HepG2 (cell line): ENCODE results near the gene LPO. TPM values are rescaled to one million over a fixed set of nuclear protein-coding genes. Genes with fewer than 3 reads are reported as not detected.

Source experiments
- ARNT2 ChIP-seq: sonication (generic); formaldehyde crosslinking; IDR thresholded peaks from 2 replicates; pipeline ENCODE4 v1.8.0; 2022; ENCODE audit warnings: mild to moderate bottlenecking, low read depth, missing genetic modification reagents, moderate library complexity
- MED8 ChIP-seq: sonication (generic); formaldehyde crosslinking; IDR thresholded peaks from 2 replicates; pipeline ENCODE4 v1.8.1; 2023; ENCODE audit warnings: mild to moderate bottlenecking, missing genetic modification reagents; ENCODE audit not compliant: insufficient replicate concordance
- MTF2 ChIP-seq: sonication (generic); formaldehyde crosslinking; IDR thresholded peaks from 2 replicates; pipeline ENCODE4 v1.5.0; 2020; ENCODE audit warnings: missing genetic modification reagents, borderline replicate concordance
- PCBP2 ChIP-seq: fragments of 200-400 bp; formaldehyde crosslinking; optimal IDR thresholded peaks from 2 replicates; pipeline ENCODE3; 2018; ENCODE audit warnings: low read length, low read depth; ENCODE audit not compliant: poor library complexity, severe bottlenecking
- RBAK ChIP-seq: sonication (generic); formaldehyde crosslinking; IDR thresholded peaks from 2 replicates; pipeline ENCODE4 v1.5.1; 2020; ENCODE audit warnings: mild to moderate bottlenecking, missing genetic modification reagents
- SP1 ChIP-seq, 2 experiments: fragments of 450-650 bp in 1 of 2; sonication (generic) in 1 of 2; formaldehyde crosslinking in 1 of 2; IDR thresholded peaks; 2 replicates each; pipeline versions ENCODE4 v1.4.0 to v1.6.1; 2016 to 2020; ENCODE audit warnings: missing genetic modification reagents in 1 of 2
- ZNF441 ChIP-seq: sonication (generic); formaldehyde crosslinking; IDR thresholded peaks from 2 replicates; pipeline ENCODE4 v1.7.0; 2021; ENCODE audit warnings: missing genetic modification reagents, borderline replicate concordance
- ZNF589 ChIP-seq: sonication (generic); formaldehyde crosslinking; conservative IDR thresholded peaks from 2 replicates; pipeline ENCODE4 v1.8.0; 2022; ENCODE audit warnings: mild to moderate bottlenecking, moderate library complexity, missing genetic modification reagents
- ZNF724P ChIP-seq: sonication (generic); formaldehyde crosslinking; IDR thresholded peaks from 2 replicates; pipeline ENCODE4 v1.8.0; 2022; ENCODE audit warnings: missing genetic modification reagents, borderline replicate concordance
- polyA plus RNA-seq, 8 experiments: library from polyadenylated mRNA; depleted of rRNA in 3 of 8; stranded (reverse) in 7 of 8; unstranded in 1 of 8; fragments of >200 nt; fragmentation: Illumina TruSeq in 4 of 8; extraction: Trizol in 4 of 8; gene quantifications; 2 replicates each; pipeline versions ENCODE4 v1.2.1 to v1.2.3, GENCODE V29; 2011 to 2016; ENCODE audit warnings: low read depth in 4 of 8, missing spikeins in 1 of 8, mixed read lengths in 1 of 8; ENCODE audit not compliant: insufficient read depth in 1 of 8
- total RNA-seq, 5 experiments: library from RNA; depleted of rRNA; stranded (reverse); fragments of >200 nt; fragmentation: Illumina TruSeq; extraction: Trizol; gene quantifications; 2 replicates each; pipeline ENCODE4 v1.2.3, GENCODE V29; 2016; ENCODE audit warnings: low read depth in 1 of 5
- TF ChIP-seq, protein P1 (sequence below): sonication (generic); formaldehyde crosslinking; IDR thresholded peaks from 2 replicates; pipeline ENCODE4 v1.4.0; 2020; ENCODE audit warnings: missing genetic modification reagents
- TF ChIP-seq, protein P2 (sequence below): sonication (generic); formaldehyde crosslinking; IDR thresholded peaks from 2 replicates; pipeline ENCODE4 v1.8.1; 2023; ENCODE audit warnings: missing genetic modification reagents, inconsistent platforms, borderline replicate concordance
- TF ChIP-seq, protein P3 (sequence below): sonication (generic); formaldehyde crosslinking; IDR thresholded peaks from 2 replicates; pipeline ENCODE4 v1.4.0; 2020; ENCODE audit warnings: missing genetic modification reagents
- TF ChIP-seq, protein P4 (sequence below): sonication (generic); formaldehyde crosslinking; IDR thresholded peaks from 2 replicates; pipeline ENCODE4 v1.4.0; 2020; ENCODE audit warnings: mild to moderate bottlenecking, missing genetic modification reagents
- TF ChIP-seq, protein P5 (sequence below): sonication (generic); formaldehyde crosslinking; IDR thresholded peaks from 2 replicates; pipeline ENCODE4 v1.5.0; 2020; ENCODE audit warnings: missing genetic modification reagents

LPO gene
- total and polyA plus RNA-seq, 2 of the 13 experiments (the other 11 are each of a cell fraction or from before 2014, with no cell fraction given) = not detected

DNA sequence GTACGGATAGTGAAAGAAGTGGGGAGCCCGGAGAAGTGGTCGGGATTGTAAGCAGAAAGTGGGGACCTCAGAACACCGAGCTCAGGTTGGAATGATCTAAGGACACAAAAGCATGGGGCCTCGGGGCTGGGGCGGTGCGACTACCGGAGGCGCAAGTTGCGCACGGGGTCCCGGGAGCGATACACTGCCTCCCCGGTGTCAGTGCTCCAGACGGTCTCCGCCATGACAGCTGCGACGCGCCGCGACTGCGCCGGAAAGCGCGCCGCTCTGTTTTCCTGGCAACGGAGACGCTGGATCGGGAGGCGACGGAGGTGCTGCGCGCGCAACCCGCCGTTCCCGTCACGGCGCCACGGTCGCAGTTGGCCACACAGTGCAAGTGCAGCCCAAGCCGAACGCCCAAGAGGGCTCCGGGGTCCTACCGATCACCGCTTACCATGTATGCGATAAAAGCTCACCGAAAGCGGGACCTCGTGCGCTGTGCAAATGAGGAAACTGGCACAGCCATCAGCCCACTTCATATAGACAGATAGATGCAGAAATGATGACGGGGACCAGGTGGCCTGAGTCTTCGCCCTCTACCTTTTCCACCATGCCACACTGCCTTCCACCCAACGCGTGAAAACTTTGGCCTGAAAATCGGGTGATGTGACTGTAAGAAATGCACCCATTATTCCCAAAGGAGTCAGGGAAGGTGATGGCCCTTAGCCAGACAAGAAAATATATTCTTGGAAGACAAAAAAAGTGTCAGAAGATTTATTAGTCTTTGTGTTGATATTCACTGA is 19.2 kb upstream of the LPO start, which contains the start of gene MKS1 (continued):
- no peak for TF ChIP-seq ZNF724P (CRISPR knock-in tag)
- TF ChIP-seq MED8 (CRISPR knock-in tag) = peak; percentile 29
- TF ChIP-seq ARNT2 (CRISPR knock-in tag) = no peak; the same call in 1 of the 2 replicates
- TF ChIP-seq, protein P1, sequence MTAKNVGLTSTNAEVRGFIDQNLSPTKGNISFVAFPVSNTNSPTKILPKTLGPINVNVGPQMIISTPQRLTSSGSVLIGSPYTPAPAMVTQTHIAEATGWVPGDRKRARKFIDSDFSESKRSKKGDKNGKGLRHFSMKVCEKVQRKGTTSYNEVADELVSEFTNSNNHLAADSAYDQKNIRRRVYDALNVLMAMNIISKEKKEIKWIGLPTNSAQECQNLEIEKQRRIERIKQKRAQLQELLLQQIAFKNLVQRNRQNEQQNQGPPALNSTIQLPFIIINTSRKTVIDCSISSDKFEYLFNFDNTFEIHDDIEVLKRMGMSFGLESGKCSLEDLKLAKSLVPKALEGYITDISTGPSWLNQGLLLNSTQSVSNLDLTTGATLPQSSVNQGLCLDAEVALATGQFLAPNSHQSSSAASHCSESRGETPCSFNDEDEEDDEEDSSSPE (CRISPR knock-in tag) = peak; percentile 79
- no peak for TF ChIP-seq ZNF589 (CRISPR knock-in tag)
- TF ChIP-seq, protein P2, sequence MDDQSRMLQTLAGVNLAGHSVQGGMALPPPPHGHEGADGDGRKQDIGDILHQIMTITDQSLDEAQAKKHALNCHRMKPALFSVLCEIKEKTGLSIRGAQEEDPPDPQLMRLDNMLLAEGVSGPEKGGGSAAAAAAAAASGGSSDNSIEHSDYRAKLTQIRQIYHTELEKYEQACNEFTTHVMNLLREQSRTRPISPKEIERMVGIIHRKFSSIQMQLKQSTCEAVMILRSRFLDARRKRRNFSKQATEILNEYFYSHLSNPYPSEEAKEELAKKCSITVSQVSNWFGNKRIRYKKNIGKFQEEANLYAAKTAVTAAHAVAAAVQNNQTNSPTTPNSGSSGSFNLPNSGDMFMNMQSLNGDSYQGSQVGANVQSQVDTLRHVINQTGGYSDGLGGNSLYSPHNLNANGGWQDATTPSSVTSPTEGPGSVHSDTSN (CRISPR knock-in tag) = no peak
- TF ChIP-seq MTF2 (CRISPR knock-in tag) = peak; percentile 87; the same call in 1 of the 2 replicates
- TF ChIP-seq PCBP2 = no peak
- peak; percentile 35; the same call in 1 of the 2 replicates for TF ChIP-seq RBAK (CRISPR knock-in tag)
- TF ChIP-seq, protein P3, sequence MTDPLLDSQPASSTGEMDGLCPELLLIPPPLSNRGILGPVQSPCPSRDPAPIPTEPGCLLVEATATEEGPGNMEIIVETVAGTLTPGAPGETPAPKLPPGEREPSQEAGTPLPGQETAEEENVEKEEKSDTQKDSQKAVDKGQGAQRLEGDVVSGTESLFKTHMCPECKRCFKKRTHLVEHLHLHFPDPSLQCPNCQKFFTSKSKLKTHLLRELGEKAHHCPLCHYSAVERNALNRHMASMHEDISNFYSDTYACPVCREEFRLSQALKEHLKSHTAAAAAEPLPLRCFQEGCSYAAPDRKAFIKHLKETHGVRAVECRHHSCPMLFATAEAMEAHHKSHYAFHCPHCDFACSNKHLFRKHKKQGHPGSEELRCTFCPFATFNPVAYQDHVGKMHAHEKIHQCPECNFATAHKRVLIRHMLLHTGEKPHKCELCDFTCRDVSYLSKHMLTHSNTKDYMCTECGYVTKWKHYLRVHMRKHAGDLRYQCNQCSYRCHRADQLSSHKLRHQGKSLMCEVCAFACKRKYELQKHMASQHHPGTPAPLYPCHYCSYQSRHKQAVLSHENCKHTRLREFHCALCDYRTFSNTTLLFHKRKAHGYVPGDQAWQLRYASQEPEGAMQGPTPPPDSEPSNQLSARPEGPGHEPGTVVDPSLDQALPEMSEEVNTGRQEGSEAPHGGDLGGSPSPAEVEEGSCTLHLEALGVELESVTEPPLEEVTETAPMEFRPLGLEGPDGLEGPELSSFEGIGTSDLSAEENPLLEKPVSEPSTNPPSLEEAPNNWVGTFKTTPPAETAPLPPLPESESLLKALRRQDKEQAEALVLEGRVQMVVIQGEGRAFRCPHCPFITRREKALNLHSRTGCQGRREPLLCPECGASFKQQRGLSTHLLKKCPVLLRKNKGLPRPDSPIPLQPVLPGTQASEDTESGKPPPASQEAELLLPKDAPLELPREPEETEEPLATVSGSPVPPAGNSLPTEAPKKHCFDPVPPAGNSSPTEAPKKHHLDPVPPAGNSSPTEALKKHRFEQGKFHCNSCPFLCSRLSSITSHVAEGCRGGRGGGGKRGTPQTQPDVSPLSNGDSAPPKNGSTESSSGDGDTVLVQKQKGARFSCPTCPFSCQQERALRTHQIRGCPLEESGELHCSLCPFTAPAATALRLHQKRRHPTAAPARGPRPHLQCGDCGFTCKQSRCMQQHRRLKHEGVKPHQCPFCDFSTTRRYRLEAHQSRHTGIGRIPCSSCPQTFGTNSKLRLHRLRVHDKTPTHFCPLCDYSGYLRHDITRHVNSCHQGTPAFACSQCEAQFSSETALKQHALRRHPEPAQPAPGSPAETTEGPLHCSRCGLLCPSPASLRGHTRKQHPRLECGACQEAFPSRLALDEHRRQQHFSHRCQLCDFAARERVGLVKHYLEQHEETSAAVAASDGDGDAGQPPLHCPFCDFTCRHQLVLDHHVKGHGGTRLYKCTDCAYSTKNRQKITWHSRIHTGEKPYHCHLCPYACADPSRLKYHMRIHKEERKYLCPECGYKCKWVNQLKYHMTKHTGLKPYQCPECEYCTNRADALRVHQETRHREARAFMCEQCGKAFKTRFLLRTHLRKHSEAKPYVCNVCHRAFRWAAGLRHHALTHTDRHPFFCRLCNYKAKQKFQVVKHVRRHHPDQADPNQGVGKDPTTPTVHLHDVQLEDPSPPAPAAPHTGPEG (CRISPR knock-in tag) = no peak
- TF ChIP-seq, protein P4, sequence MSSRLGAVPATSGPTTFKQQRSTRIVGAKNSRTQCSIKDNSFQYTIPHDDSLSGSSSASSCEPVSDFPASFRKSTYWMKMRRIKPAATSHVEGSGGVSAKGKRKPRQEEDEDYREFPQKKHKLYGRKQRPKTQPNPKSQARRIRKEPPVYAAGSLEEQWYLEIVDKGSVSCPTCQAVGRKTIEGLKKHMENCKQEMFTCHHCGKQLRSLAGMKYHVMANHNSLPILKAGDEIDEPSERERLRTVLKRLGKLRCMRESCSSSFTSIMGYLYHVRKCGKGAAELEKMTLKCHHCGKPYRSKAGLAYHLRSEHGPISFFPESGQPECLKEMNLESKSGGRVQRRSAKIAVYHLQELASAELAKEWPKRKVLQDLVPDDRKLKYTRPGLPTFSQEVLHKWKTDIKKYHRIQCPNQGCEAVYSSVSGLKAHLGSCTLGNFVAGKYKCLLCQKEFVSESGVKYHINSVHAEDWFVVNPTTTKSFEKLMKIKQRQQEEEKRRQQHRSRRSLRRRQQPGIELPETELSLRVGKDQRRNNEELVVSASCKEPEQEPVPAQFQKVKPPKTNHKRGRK = 0 out of 2 replicates have a peak, but pooled peaks have one; percentile 5
- TF ChIP-seq ZNF441 (CRISPR knock-in tag) = no peak
- TF ChIP-seq SP1 (IDR thresholded peaks at IDR 0.05) = no peak
- TF ChIP-seq SP1 (CRISPR knock-in tag; IDR thresholded peaks at IDR 0.05) = peak; percentile 68
- TF ChIP-seq, protein P5, sequence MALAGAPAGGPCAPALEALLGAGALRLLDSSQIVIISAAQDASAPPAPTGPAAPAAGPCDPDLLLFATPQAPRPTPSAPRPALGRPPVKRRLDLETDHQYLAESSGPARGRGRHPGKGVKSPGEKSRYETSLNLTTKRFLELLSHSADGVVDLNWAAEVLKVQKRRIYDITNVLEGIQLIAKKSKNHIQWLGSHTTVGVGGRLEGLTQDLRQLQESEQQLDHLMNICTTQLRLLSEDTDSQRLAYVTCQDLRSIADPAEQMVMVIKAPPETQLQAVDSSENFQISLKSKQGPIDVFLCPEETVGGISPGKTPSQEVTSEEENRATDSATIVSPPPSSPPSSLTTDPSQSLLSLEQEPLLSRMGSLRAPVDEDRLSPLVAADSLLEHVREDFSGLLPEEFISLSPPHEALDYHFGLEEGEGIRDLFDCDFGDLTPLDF (CRISPR knock-in tag) = peak; percentile 70; the same call in 1 of the 2 replicates
